B cell (primary cell): ENCODE results near the gene TECTA. TPM values are rescaled to one million over a fixed set of nuclear protein-coding genes. Genes with fewer than 3 reads are reported as not detected.

Experiments used
- ATAC-seq: fragments of 200-7000 bp; cut with Tn5 transposase; one replicate; pipeline ENCODE4 v1.10.0; 2021; ENCODE audit warnings: low read depth, mild to moderate bottlenecking, moderate number of reproducible peaks, moderate library complexity
- CTCF ChIA-PET: fragments of 350-600 bp; sonication (Branson Sonifier 250); formaldehyde crosslinking; loops from one replicate; lab custom pipeline; 2021; ENCODE audit warnings: antibody characterized with exemption, inconsistent platforms; lab: Charles Lee
- POLR2A ChIA-PET: fragments of 350-600 bp; sonication (Branson Sonifier 250); formaldehyde crosslinking; loops from one replicate; lab custom pipeline; 2021; ENCODE audit warnings: antibody characterized with exemption; lab: Charles Lee
- DNase-seq: peaks from one replicate; pipeline ENCODE4 v3.0.0; 2013
- H2AFZ ChIP-seq: 2 replicates; pipeline ENCODE4 v1.6.1; 2012; ENCODE audit warnings: mild to moderate bottlenecking, low read depth, low read length; ENCODE audit not compliant: insufficient read depth, poor library complexity, severe bottlenecking
- H3K27ac ChIP-seq, 2 donors: 1 replicate in 1 of 2; 2 replicates in 1 of 2; pipeline ENCODE4 v1.5.1; 2012 to 2013; ENCODE audit warnings: low read length in 2 of 2, mild to moderate bottlenecking in 2 of 2, moderate library complexity in 1 of 2
- H3K27me3 ChIP-seq, 4 experiments: fragments of 200-600 bp in 1 of 4; sonication (generic) in 1 of 4; replicated peaks in 1 of 4; 1 replicate in 2 of 4; 2 replicates in 2 of 4; pipeline versions ENCODE4 v1.6.1 to v1.7.0; 2013 to 2016; ENCODE audit warnings: low read length in 3 of 4, mild to moderate bottlenecking in 2 of 4, mixed read lengths in 1 of 4, moderate library complexity in 1 of 4; ENCODE audit not compliant: insufficient read depth in 4 of 4, control insufficient read depth in 3 of 4; ENCODE audit errors: control extremely low read depth in 1 of 4
- H3K36me3 ChIP-seq, 2 experiments: replicated peaks in 1 of 2; 1 replicate in 1 of 2; 2 replicates in 1 of 2; pipeline versions ENCODE4 v1.6.1 to v1.7.1; 2013; ENCODE audit warnings: low read length in 1 of 2; ENCODE audit not compliant: insufficient read depth in 2 of 2, control insufficient read depth in 1 of 2; ENCODE audit errors: control extremely low read depth in 1 of 2, extremely low read depth in 1 of 2
- H3K4me1 ChIP-seq, 2 donors: fragments of 200-600 bp in 1 of 2; sonication (generic) in 1 of 2; 1 replicate in 1 of 2; 2 replicates in 1 of 2; pipeline versions ENCODE4 v1.5.1 to v1.6.1; 2013 to 2017; ENCODE audit warnings: low read length in 2 of 2; ENCODE audit not compliant: control insufficient read depth in 2 of 2, insufficient read depth in 2 of 2
- H3K4me2 ChIP-seq: replicated peaks from 2 replicates; pipeline ENCODE3; 2012; ENCODE audit warnings: mild to moderate bottlenecking, low read depth, low read length; ENCODE audit not compliant: poor library complexity, severe bottlenecking
- H3K4me3 ChIP-seq, 5 experiments: fragments of 200-600 bp in 1 of 5; sonication (generic) in 1 of 5; 1 replicate in 3 of 5; 2 replicates in 2 of 5; pipeline versions ENCODE4 v1.5.1 to v1.7.0; 2011 to 2016; ENCODE audit warnings: low read length in 4 of 5, mild to moderate bottlenecking in 4 of 5, low read depth in 2 of 5, control low read depth in 1 of 5, moderate library complexity in 1 of 5; ENCODE audit not compliant: insufficient read depth in 1 of 5; ENCODE audit errors: control extremely low read depth in 1 of 5, extremely low read depth in 1 of 5
- H3K79me2 ChIP-seq: fragments of 200-600 bp; sonication (generic); one replicate; pipeline ENCODE4 v1.6.0; 2016; ENCODE audit warnings: low read length; ENCODE audit not compliant: control insufficient read depth, insufficient read depth
- H3K9ac ChIP-seq: fragments of 200-600 bp; sonication (generic); 2 replicates; pipeline ENCODE4 v1.6.1; 2017; ENCODE audit warnings: mild to moderate bottlenecking, low read length, moderate library complexity
- H3K9me3 ChIP-seq, 3 donors: one replicate each; pipeline versions ENCODE4 v1.6.1 to v1.7.1; 2013; ENCODE audit warnings: low read length in 2 of 3; ENCODE audit not compliant: control insufficient read depth in 2 of 3, insufficient read depth in 1 of 3; ENCODE audit errors: control extremely low read depth in 1 of 3
- H4K20me1 ChIP-seq: 2 replicates; pipeline ENCODE4 v1.6.0; 2012; ENCODE audit warnings: mild to moderate bottlenecking, low read length; ENCODE audit not compliant: insufficient read depth, control insufficient read depth, poor library complexity, severe bottlenecking
- H3K27ac Mint-ChIP-seq: one replicate; pipeline ENCODE4 v1.8.0; 2021; ENCODE audit warnings: mixed read lengths
- H3K27me3 Mint-ChIP-seq: one replicate; pipeline ENCODE4 v1.8.0; 2021; ENCODE audit warnings: mixed read lengths
- H3K4me1 Mint-ChIP-seq: one replicate; pipeline ENCODE4 v1.8.0; 2021; ENCODE audit warnings: mixed read lengths
- H3K4me3 Mint-ChIP-seq: one replicate; pipeline ENCODE4 v1.8.0; 2021; ENCODE audit warnings: mixed read lengths
- H3K9me3 Mint-ChIP-seq: one replicate; pipeline ENCODE4 v1.8.0; 2022; ENCODE audit warnings: mixed read lengths; ENCODE audit not compliant: insufficient read depth
- CTCF ChIP-seq: fragments of 200-600 bp; IDR thresholded peaks from one replicate; pipeline ENCODE4 v1.8.0; 2022; ENCODE audit warnings: antibody characterized with exemption, mild to moderate bottlenecking
- EZH2 ChIP-seq: IDR thresholded peaks from 2 replicates; pipeline ENCODE4 v1.6.1; 2012; ENCODE audit warnings: borderline replicate concordance, low read depth, mild to moderate bottlenecking, moderate library complexity, low read length; ENCODE audit not compliant: insufficient read depth, poor library complexity, severe bottlenecking
- WGBS: methylation state at CpG from one replicate; pipeline ENCODE4 v1.1.5; 2013; ENCODE audit warnings: missing lambda C conversion rate; ENCODE audit not compliant: insufficient coverage; 5-methylcytosine and 5-hydroxymethylcytosine counted together
- intact Hi-C: fragments of 100-400 bp; cut with micrococcal nuclease; formaldehyde crosslinking; loops from one replicate; pipeline ENCODE4 v1.10.0; 2022
- polyA plus RNA-seq: library from polyadenylated mRNA; depleted of rRNA; stranded (reverse); fragments of >200 nt; gene quantifications from 2 replicates; pipeline ENCODE4 v1.2.3, GENCODE V29; 2012
- total RNA-seq, 2 donors: library from RNA; stranded (reverse); fragments of 120-200 nt in 1 of 2; gene quantifications; 1 replicate in 1 of 2; 2 replicates in 1 of 2; pipeline versions ENCODE4 v1.2.3 to v1.2.4, GENCODE V29; 2013 to 2022

TECTA gene
- total and polyA plus RNA-seq, 2 donors (not counting 1 experiment from before 2014, with no cell fraction given) = 0.47 to 0.51 TPM

- ChIA-PET POLR2A (no interaction called here), CTCF (no interaction called here)
- Mint-ChIP-seq H3K27ac (no peak overlapping the region), H3K4me1 (no peaks in the 10 kb centered on the region), H3K9me3 (no peaks in the 10 kb centered on the region), H3K4me3 (no peak overlapping the region), H3K27me3 (no peaks in the 10 kb centered on the region)
- Histone ChIP-seq H3K79me2 (no peaks in the 10 kb centered on the region), H3K4me3 (no peak overlapping the region), H3K27me3 (no peaks in the 10 kb centered on the region), H3K27ac (no peak overlapping the region), H3K36me3 (no peaks in the 10 kb centered on the region), H3K4me1 (no peaks in the 10 kb centered on the region), H3K9ac (no peak overlapping the region), H4K20me1 (no peaks in the 10 kb centered on the region), H3K4me2 (no peak overlapping the region), H3K9me3 (no peaks in the 10 kb centered on the region), H2AFZ (no peak overlapping the region)
- 86% methylated on average over 8 of the region's 9 CpGs for WGBS
- DNase-seq (no peak), ATAC-seq (no peak)
- TF ChIP-seq CTCF (no peak), EZH2 (no peak)
- intact Hi-C loops = no loop called here
Measured at GRCh38 chr11:121104312-121104762, 3.3 kb downstream of the TECTA start.

- Mint-ChIP-seq H3K4me3 (no peak overlapping the region), H3K27ac (no peak overlapping the region)
Measured at GRCh38 chr11:121105063-121105480, 4.0 kb downstream of the TECTA start.

More at GRCh38 chr11:121105063-121105480, 4.0 kb downstream of the TECTA start:
- Histone ChIP-seq H3K9me3 (no peaks in the 10 kb centered on the region), H3K27ac (no peak overlapping the region), H3K4me1 (no peaks in the 10 kb centered on the region), H3K4me2 (no peak overlapping the region), H3K27me3 (no peaks in the 10 kb centered on the region), H3K9ac (no peak overlapping the region), H4K20me1 (no peaks in the 10 kb centered on the region), H3K79me2 (no peaks in the 10 kb centered on the region), H2AFZ (no peak overlapping the region), H3K36me3 (no peaks in the 10 kb centered on the region), H3K4me3 (no peak overlapping the region)
- CTCF ChIA-PET = interaction anchor here (1.3 kb wide), 1 partner anchor 9 kb away, joined by 3 read pairs; no protein-coding TSS in a partner anchor
- Mint-ChIP-seq H3K27me3 (no peaks in the 10 kb centered on the region), H3K4me1 (no peaks in the 10 kb centered on the region), H3K9me3 (no peaks in the 10 kb centered on the region)
- DNase-seq (no peak), ATAC-seq (no peak)
- POLR2A ChIA-PET = no interaction called here
- TF ChIP-seq CTCF (no peak), EZH2 (no peak)
- intact Hi-C loops = no loop called here
- WGBS = 100% methylated on average over 2 of the region's 4 CpGs
